HepG2 (cell line): Measurements from ENCODE around the gene LMTK2. TPM values are rescaled to one million over a fixed set of nuclear protein-coding genes. Genes with fewer than 3 reads are reported as not detected.

ENCODE experiments used
- CSRNP1 ChIP-seq: sonication (generic); formaldehyde crosslinking; IDR thresholded peaks from 2 replicates; pipeline ENCODE4 v1.8.1; 2023; ENCODE audit warnings: mild to moderate bottlenecking, missing genetic modification reagents
- ELF4 ChIP-seq: sonication (generic); formaldehyde crosslinking; IDR thresholded peaks from 2 replicates; pipeline ENCODE4 v1.5.0; 2020; ENCODE audit warnings: missing genetic modification reagents, mild to moderate bottlenecking, moderate library complexity, borderline replicate concordance
- GLMP ChIP-seq: sonication (generic); formaldehyde crosslinking; IDR thresholded peaks from 2 replicates; pipeline ENCODE4 v1.9.0; 2021; ENCODE audit warnings: missing genetic modification reagents, mild to moderate bottlenecking, borderline replicate concordance
- NFE2L2 ChIP-seq: fragments of 150-350 bp; IDR thresholded peaks from 2 replicates; pipeline ENCODE4 v1.6.1; 2014; ENCODE audit warnings: low read length
- SCMH1 ChIP-seq: sonication (generic); formaldehyde crosslinking; IDR thresholded peaks from 2 replicates; pipeline ENCODE4 v1.9.0; 2021; ENCODE audit warnings: missing genetic modification reagents, mild to moderate bottlenecking, borderline replicate concordance
- SKIL ChIP-seq: sonication (generic); formaldehyde crosslinking; IDR thresholded peaks from 2 replicates; pipeline ENCODE4 v1.8.0; 2022; ENCODE audit warnings: missing genetic modification reagents, mild to moderate bottlenecking, moderate library complexity, borderline replicate concordance
- STAG1 ChIP-seq: sonication (generic); formaldehyde crosslinking; IDR thresholded peaks from 2 replicates; pipeline ENCODE4 v1.4.0; 2020; ENCODE audit warnings: missing genetic modification reagents
- STAT5B ChIP-seq: sonication (generic); formaldehyde crosslinking; IDR thresholded peaks from 2 replicates; pipeline ENCODE4 v1.4.0; 2020; ENCODE audit warnings: missing genetic modification reagents
- TBP ChIP-seq: sonication (generic); formaldehyde crosslinking; IDR thresholded peaks from 2 replicates; pipeline ENCODE4 v1.5.0; 2020; ENCODE audit warnings: missing genetic modification reagents
- TOE1 ChIP-seq: sonication (generic); formaldehyde crosslinking; IDR thresholded peaks from 2 replicates; pipeline ENCODE4 v1.4.0; 2020; ENCODE audit warnings: mild to moderate bottlenecking, missing genetic modification reagents
- ZHX1 ChIP-seq: sonication (generic); formaldehyde crosslinking; IDR thresholded peaks from 2 replicates; pipeline ENCODE4 v1.8.1; 2022; ENCODE audit warnings: low read depth, mild to moderate bottlenecking, missing genetic modification reagents
- ZNF451 ChIP-seq: sonication (generic); formaldehyde crosslinking; IDR thresholded peaks from 2 replicates; pipeline ENCODE4 v1.5.0; 2020; ENCODE audit warnings: mild to moderate bottlenecking, missing genetic modification reagents
- ZNF564 ChIP-seq: sonication (generic); formaldehyde crosslinking; IDR thresholded peaks from 2 replicates; pipeline ENCODE4 v1.8.1; 2023; ENCODE audit warnings: mild to moderate bottlenecking, missing genetic modification reagents
- ZNF891 ChIP-seq: sonication (generic); formaldehyde crosslinking; IDR thresholded peaks from 2 replicates; pipeline ENCODE4 v1.5.0; 2020; ENCODE audit warnings: mild to moderate bottlenecking, missing genetic modification reagents
- polyA plus RNA-seq, 8 experiments: library from polyadenylated mRNA; depleted of rRNA in 3 of 8; stranded (reverse) in 7 of 8; unstranded in 1 of 8; fragments of >200 nt; fragmentation: Illumina TruSeq in 4 of 8; extraction: Trizol in 4 of 8; gene quantifications; 2 replicates each; pipeline versions ENCODE4 v1.2.1 to v1.2.3, GENCODE V29; 2011 to 2016; ENCODE audit warnings: low read depth in 4 of 8, missing spikeins in 1 of 8, mixed read lengths in 1 of 8; ENCODE audit not compliant: insufficient read depth in 1 of 8
- total RNA-seq, 5 experiments: library from RNA; depleted of rRNA; stranded (reverse); fragments of >200 nt; fragmentation: Illumina TruSeq; extraction: Trizol; gene quantifications; 2 replicates each; pipeline ENCODE4 v1.2.3, GENCODE V29; 2016; ENCODE audit warnings: low read depth in 1 of 5

LMTK2 gene
- total and polyA plus RNA-seq, 2 of the 13 experiments (the other 11 are each of a cell fraction or from before 2014, with no cell fraction given): 9.5 to 11.7 TPM

- no peak for TF ChIP-seq SKIL
- no peak for TF ChIP-seq ZHX1 (CRISPR knock-in tag)
- no peak for TF ChIP-seq ZNF891
- no peak for TF ChIP-seq GLMP (CRISPR knock-in tag)
- no peak for TF ChIP-seq STAT5B (CRISPR knock-in tag)
- TF ChIP-seq ZNF451 (CRISPR knock-in tag): no peak; the same call in 1 of the 2 replicates
- no peak for TF ChIP-seq TOE1 (CRISPR knock-in tag)
- no peak for TF ChIP-seq SCMH1 (CRISPR knock-in tag)
- no peak for TF ChIP-seq CSRNP1 (CRISPR knock-in tag)
- no peak; the same call in 1 of the 2 replicates for TF ChIP-seq ZNF564 (CRISPR knock-in tag)
- TF ChIP-seq TBP (CRISPR knock-in tag): no peak
- 0 out of 2 replicates have a peak, but pooled peaks have one; percentile 78 for TF ChIP-seq ELF4 (CRISPR knock-in tag)
- no peak for TF ChIP-seq STAG1 (CRISPR knock-in tag)
- no peak for TF ChIP-seq NFE2L2
These were observed 145.9 kb downstream of the LMTK2 start (continued) for GRCh38 chr7:98252425-98253054.
